A549 (cell line): ENCODE data around the gene SLC13A4. TPM values are rescaled to one million over a fixed set of nuclear protein-coding genes. Genes with fewer than 3 reads are reported as not detected.
"Not testable (repeated sequence)": the region's sequence is repeated elsewhere in the genome, so short reads cannot be mapped to it uniquely, and the experiment has no call there.

Experiments used
- ATAC-seq, 2 experiments: fragments of 200-7000 bp in 1 of 2; fragments of >200 bp in 1 of 2; cut with Nextera tagmentation in 1 of 2; cut with Tn5 transposase in 1 of 2; 3 replicates each; pipeline versions ENCODE4 v1.8.0 to v1.9.1; 2018 to 2020; ENCODE audit warnings: mild to moderate bottlenecking in 1 of 2, moderate library complexity in 1 of 2
- CTCF ChIA-PET: fragments of 300-600 bp; sonication (Branson Sonifier 250); formaldehyde crosslinking; extraction: SDS; loops from one replicate; lab custom pipeline; 2021; ENCODE audit warnings: antibody characterized with exemption, inconsistent platforms; lab: Yijun Ruan, JAX
- POLR2A ChIA-PET: fragments of 350-600 bp; formaldehyde crosslinking; extraction: SDS; loops from one replicate; lab custom pipeline; 2021; ENCODE audit warnings: antibody characterized with exemption, inconsistent platforms; lab: Yijun Ruan, JAX
- DNase-seq, 2 experiments: peaks; one replicate each; pipeline versions ENCODE4 v3.0.0 to v3.0.0-alpha.2; 2011 to 2016; ENCODE audit warnings: low read depth in 1 of 2, low spot score in 1 of 2
- FAIRE-seq: peaks from 2 replicates; lab custom pipeline; 2011; peaks lifted over from hg19 to GRCh38; lab: Jason Lieb, UNC
- H3K27ac ChIP-seq, 2 experiments: fragments of >200 bp; sonication (Bioruptor Twin); formaldehyde crosslinking; 3 replicates each; pipeline ENCODE4 v1.5.1; 2016 to 2017
- H3K4me1 ChIP-seq: fragments of >200 bp; sonication (Bioruptor Twin); formaldehyde crosslinking; 3 replicates; pipeline ENCODE4 v1.6.1; 2016
- H3K4me2 ChIP-seq: fragments of >200 bp; sonication (Bioruptor Twin); formaldehyde crosslinking; 3 replicates; pipeline ENCODE4 v1.6.1; 2016
- H3K4me3 ChIP-seq: fragments of >200 bp; sonication (Bioruptor Twin); formaldehyde crosslinking; 3 replicates; pipeline ENCODE4 v1.5.1; 2016
- H3K9me3 ChIP-seq: fragments of >200 bp; sonication (Bioruptor Twin); formaldehyde crosslinking; 3 replicates; pipeline ENCODE4 v1.6.1; 2016
- BCL3 ChIP-seq: fragments of >200 bp; sonication (Bioruptor Twin); formaldehyde crosslinking; IDR thresholded peaks from 3 replicates; pipeline ENCODE4 v1.6.1; 2016
- CHD4 ChIP-seq: fragments of 200-600 bp; sonication (generic); IDR thresholded peaks from 2 replicates; pipeline ENCODE4 v1.6.1; 2016; ENCODE audit warnings: antibody characterized with exemption, mild to moderate bottlenecking, borderline replicate concordance
- E2F6 ChIP-seq: IDR thresholded peaks from 2 replicates; pipeline ENCODE4 v1.6.1; 2012; ENCODE audit warnings: low read depth, borderline replicate concordance
- EHMT2 ChIP-seq: fragments of 200-600 bp; sonication (generic); IDR thresholded peaks from 2 replicates; pipeline ENCODE4 v1.6.1; 2016; ENCODE audit warnings: antibody characterized with exemption, low read depth, mild to moderate bottlenecking, moderate library complexity
- ELK1 ChIP-seq: fragments of 150-350 bp; IDR thresholded peaks from 2 replicates; pipeline ENCODE4 v1.6.1; 2014; ENCODE audit warnings: low read depth, mild to moderate bottlenecking, low read length
- FOSL2 ChIP-seq, 2 experiments: fragments of 450-650 bp in 1 of 2; fragments of >200 bp in 1 of 2; sonication (Bioruptor Twin) in 1 of 2; formaldehyde crosslinking; IDR thresholded peaks; 2 replicates each; pipeline versions ENCODE4 v1.5.0 to v1.6.1; 2016 to 2020; ENCODE audit warnings: mild to moderate bottlenecking in 1 of 2, moderate library complexity in 1 of 2
- HOXA7 ChIP-seq: fragments of 250-450 bp; sonication (Bioruptor Pico); IDR thresholded peaks from 2 replicates; pipeline ENCODE4 v1.5.0; 2020; ENCODE audit warnings: mild to moderate bottlenecking, moderate library complexity
- JUNB ChIP-seq: fragments of >200 bp; sonication (Bioruptor Twin); formaldehyde crosslinking; IDR thresholded peaks from 2 replicates; pipeline ENCODE4 v1.6.1; 2016
- KDM1A ChIP-seq: fragments of 200-600 bp; sonication (generic); IDR thresholded peaks from 2 replicates; pipeline ENCODE4 v1.6.1; 2016; ENCODE audit warnings: low read depth, mild to moderate bottlenecking
- POLR2AphosphoS2 ChIP-seq: conservative IDR thresholded peaks from 2 replicates; pipeline ENCODE4 v1.6.1; 2012; ENCODE audit warnings: low read length, improper control_type of control experiment, inconsistent platforms
- REST ChIP-seq: fragments of 200-600 bp; sonication (generic); IDR thresholded peaks from 2 replicates; pipeline ENCODE4 v1.6.1; 2016; ENCODE audit warnings: antibody characterized with exemption, mild to moderate bottlenecking, moderate library complexity
- RFX5 ChIP-seq: fragments of 450-650 bp; IDR thresholded peaks from 2 replicates; pipeline ENCODE4 v1.7.1; 2014; ENCODE audit warnings: antibody characterized with exemption, mild to moderate bottlenecking, moderate library complexity
- ZC3H11A ChIP-seq: fragments of 450-650 bp; IDR thresholded peaks from 2 replicates; pipeline ENCODE4 v1.6.1; 2014; ENCODE audit warnings: antibody characterized with exemption, mild to moderate bottlenecking
- WGBS: methylation state at CpG from one replicate; pipeline ENCODE4 v1.1.6; 2017; ENCODE audit errors: missing lambda C conversion rate; 5-methylcytosine and 5-hydroxymethylcytosine counted together
- polyA plus RNA-seq, 4 experiments: library from polyadenylated mRNA; depleted of rRNA in 3 of 4; stranded (reverse); fragments of >200 nt; fragmentation: RNase III in 1 of 4; extraction: RNeasy Plus Mini Kit Qiagen cat#74134 plus additional on column Dnase treatment in 1 of 4; gene quantifications; 2 replicates in 3 of 4; 3 replicates in 1 of 4; pipeline ENCODE4 v1.2.3, GENCODE V29; 2011 to 2017

The SLC13A4 gene
- polyA plus RNA-seq, 2 of the 4 experiments (the other 2 are of a cell fraction): not detected

GRCh38 chr7:135644729-135645128 lies 83.3 kb downstream of the SLC13A4 start (continued):
- TF ChIP-seq CHD4 (no peak), EHMT2 (no peak), BCL3 (no peak), FOSL2 (IDR thresholded peaks at IDR 0.05) (no peak), FOSL2 (CRISPR knock-in tag; IDR thresholded peaks at IDR 0.05) (no peak)
- TF ChIP-seq, all 56 proteins: peak for 0

- WGBS: 89% methylated on average over 3 of the region's 3 CpGs
- no peak overlapping the region for H3K27ac ChIP-seq
- no peaks in the 10 kb centered on the region for H3K9me3 ChIP-seq
- TF ChIP-seq ZC3H11A (no peak), ELK1 (no peak), HOXA7 (CRISPR knock-in tag) (no peak), REST (no peak), KDM1A (no peak), JUNB (no peak), RFX5 (no peak), E2F6 (no peak), POLR2AphosphoS2 (no peak)
- H3K4me1 ChIP-seq: no peaks in the 10 kb centered on the region
- FAIRE-seq (no peak), ATAC-seq (no peak), DNase-seq (no peak)
- H3K4me3 ChIP-seq: no peak overlapping the region
- ChIA-PET CTCF (interaction anchor here (0.8 to 11.6 kb wide), 17 partner anchors 7 to 954 kb away, joined by 3 to 176 read pairs (median 8); partner anchors contain the start of gene STMP1), POLR2A (interaction anchor here (1.9 kb wide), 1 partner anchor 19 kb away, joined by 9 read pairs; the partner anchor contains the start of gene STMP1)
- H3K4me2 ChIP-seq: no peak overlapping the region
Observed at GRCh38 chr7:135644154-135644553, 83.8 kb downstream of the SLC13A4 start.

- H3K4me2 ChIP-seq, DNase-seq, ATAC-seq, FAIRE-seq, POLR2A ChIA-PET, H3K4me1 ChIP-seq, CTCF ChIA-PET, H3K27ac ChIP-seq, H3K4me3 ChIP-seq, H3K9me3 ChIP-seq: not testable (repeated sequence)
Observed at GRCh38 chr7:135639690-135640089, 88.3 kb downstream of the SLC13A4 start.
